GM23338 (cell line): Measurements from ENCODE around the gene CPLX1. TPM values are rescaled to one million over a fixed set of nuclear protein-coding genes. Genes with fewer than 3 reads are reported as not detected.

ENCODE experiments used
- ATAC-seq: fragments of 200-7000 bp; cut with Tn5 transposase; 3 replicates; pipeline ENCODE4 v1.9.1; 2020
- DNase-seq: peaks from one replicate; pipeline ENCODE4 v3.0.0-alpha.2; 2015; ENCODE audit warnings: low spot score
- H2AFZ ChIP-seq: fragments of 200-600 bp; sonication (generic); 2 replicates; pipeline ENCODE4 v1.8.0; 2016; ENCODE audit warnings: antibody characterized with exemption, mild to moderate bottlenecking, moderate library complexity
- H3F3A ChIP-seq: fragments of 200-600 bp; sonication (generic); replicated peaks from 2 replicates; pipeline ENCODE4 v1.8.0; 2017; ENCODE audit warnings: antibody characterized with exemption, mixed run types, low read depth
- H3K27ac ChIP-seq: fragments of 200-600 bp; sonication (generic); 2 replicates; pipeline ENCODE4 v1.6.1; 2016; ENCODE audit warnings: low read depth
- H3K27me3 ChIP-seq: fragments of 200-600 bp; sonication (generic); 2 replicates; pipeline ENCODE4 v1.8.0; 2016; ENCODE audit warnings: mild to moderate bottlenecking, mixed run types, moderate library complexity; ENCODE audit not compliant: insufficient read depth
- H3K36me3 ChIP-seq: fragments of 200-600 bp; sonication (generic); 2 replicates; pipeline ENCODE4 v1.8.0; 2016; ENCODE audit warnings: mild to moderate bottlenecking; ENCODE audit not compliant: insufficient read depth
- H3K4me1 ChIP-seq: fragments of 200-600 bp; sonication (generic); 2 replicates; pipeline ENCODE4 v1.8.0; 2016; ENCODE audit warnings: mild to moderate bottlenecking, moderate library complexity; ENCODE audit not compliant: insufficient read depth
- H3K4me2 ChIP-seq: fragments of 200-600 bp; sonication (generic); 2 replicates; pipeline ENCODE4 v1.7.1; 2017; ENCODE audit warnings: mixed run types
- H3K4me3 ChIP-seq: fragments of 200-600 bp; sonication (generic); 2 replicates; pipeline ENCODE4 v1.6.1; 2016; ENCODE audit warnings: mixed run types
- H3K79me2 ChIP-seq: fragments of 200-600 bp; sonication (generic); replicated peaks from 2 replicates; pipeline ENCODE4 v1.8.0; 2017; ENCODE audit warnings: mild to moderate bottlenecking; ENCODE audit not compliant: insufficient read depth
- H3K9me2 ChIP-seq: fragments of 200-600 bp; sonication (generic); 2 replicates; pipeline ENCODE4 v1.8.0; 2017; ENCODE audit not compliant: insufficient read depth
- H4K20me1 ChIP-seq: fragments of 200-600 bp; sonication (generic); replicated peaks from 2 replicates; pipeline ENCODE4 v1.8.0; 2017; ENCODE audit warnings: mild to moderate bottlenecking; ENCODE audit not compliant: insufficient read depth
- H3K27ac Mint-ChIP-seq: 2 replicates; pipeline ENCODE4 v1.8.0; 2020; ENCODE audit warnings: inconsistent platforms, mild to moderate bottlenecking, moderate library complexity, mixed read lengths
- H3K27me3 Mint-ChIP-seq: 3 replicates; pipeline ENCODE4 v1.8.0; 2022; ENCODE audit warnings: low read depth, mild to moderate bottlenecking, moderate library complexity, mixed read lengths, inconsistent platforms; ENCODE audit not compliant: insufficient read depth, poor library complexity
- H3K36me3 Mint-ChIP-seq: 3 replicates; pipeline ENCODE4 v1.8.0; 2021; ENCODE audit warnings: low read depth, mild to moderate bottlenecking, inconsistent platforms, moderate library complexity, mixed read lengths
- H3K4me1 Mint-ChIP-seq: 3 replicates; pipeline ENCODE4 v1.8.0; 2020; ENCODE audit warnings: mild to moderate bottlenecking, inconsistent platforms, mixed read lengths
- H3K4me3 Mint-ChIP-seq: 3 replicates; pipeline ENCODE4 v1.8.0; 2021; ENCODE audit warnings: moderate library complexity, mild to moderate bottlenecking, inconsistent platforms, mixed read lengths
- H3K9me3 Mint-ChIP-seq: 3 replicates; pipeline ENCODE4 v1.8.0; 2020; ENCODE audit warnings: moderate library complexity, mild to moderate bottlenecking, inconsistent platforms, mixed read lengths
- CREB1 ChIP-seq: fragments of 250-450 bp; sonication (Bioruptor Pico); IDR thresholded peaks from 2 replicates; pipeline ENCODE4 v1.5.0; 2020; ENCODE audit warnings: low read depth, mild to moderate bottlenecking, moderate library complexity
- CTCF ChIP-seq, 2 experiments: fragments of 200-600 bp in 1 of 2; sonication (generic) in 1 of 2; conservative IDR thresholded peaks; 2 replicates each; pipeline versions ENCODE4 v1.5.1 to v1.6.1; 2016 to 2017; ENCODE audit warnings: antibody characterized with exemption in 2 of 2, low read depth in 2 of 2, mild to moderate bottlenecking in 2 of 2, moderate library complexity in 1 of 2
- EZH2 ChIP-seq: fragments of 200-600 bp; sonication (generic); IDR thresholded peaks from one replicate; pipeline ENCODE4 v1.8.0; 2017; ENCODE audit warnings: antibody characterized with exemption, mild to moderate bottlenecking, low read depth; ENCODE audit not compliant: unreplicated experiment
- EZH2phosphoT487 ChIP-seq: fragments of 200-600 bp; sonication (generic); IDR thresholded peaks from one replicate; pipeline ENCODE4 v1.8.1; 2018; ENCODE audit warnings: antibody characterized with exemption; ENCODE audit not compliant: unreplicated experiment
- JUNB ChIP-seq: IDR thresholded peaks from one replicate; pipeline ENCODE4 v1.6.1; 2016; ENCODE audit warnings: antibody characterized with exemption; ENCODE audit not compliant: unreplicated experiment
- NANOG ChIP-seq: IDR thresholded peaks from 2 replicates; pipeline ENCODE4 v1.6.1; 2016; ENCODE audit warnings: antibody characterized with exemption, borderline replicate concordance
- ZNF114 ChIP-seq: fragments of 250-450 bp; sonication (Bioruptor Pico); IDR thresholded peaks from 2 replicates; pipeline ENCODE4 v1.5.0; 2020; ENCODE audit warnings: mild to moderate bottlenecking, moderate library complexity
- ZNF331 ChIP-seq: fragments of 250-450 bp; sonication (Bioruptor Pico); IDR thresholded peaks from 2 replicates; pipeline ENCODE4 v1.5.0; 2020; ENCODE audit warnings: low read depth, mild to moderate bottlenecking, moderate library complexity
- ZNF462 ChIP-seq: fragments of 250-450 bp; sonication (Bioruptor Pico); IDR thresholded peaks from 2 replicates; pipeline ENCODE4 v1.5.0; 2020; ENCODE audit warnings: mild to moderate bottlenecking, moderate library complexity
- polyA plus RNA-seq: library from polyadenylated mRNA; unstranded; fragments of >200 nt; fragmentation: Nextera tagmentation; extraction: Ambion mirVana; gene quantifications from 2 replicates; pipeline ENCODE4 v1.2.1, GENCODE V29; 2016
- total RNA-seq: library from RNA; depleted of rRNA; stranded (reverse); fragments of >200 nt; shearing (Covaris generic); gene quantifications from 2 replicates; pipeline ENCODE4 v1.2.3, GENCODE V29; 2014

CPLX1 gene
- total and polyA plus RNA-seq, 2 experiments from 2014 or later: 0.86 to 0.97 TPM

- no peak for TF ChIP-seq ZNF462 (CRISPR knock-in tag)
- TF ChIP-seq CREB1: no peak
- TF ChIP-seq CTCF (conservative IDR thresholded peaks at IDR 0.05; ENCODE audit: low read depth in 2 of 2): no peak
- no peak for TF ChIP-seq ZNF331 (CRISPR knock-in tag)
- TF ChIP-seq EZH2phosphoT487: no peak
Measured at GRCh38 chr4:874971-875817, 49.3 kb upstream of the CPLX1 start (continued).

GRCh38 chr4:874056-874455 is 48.1 kb upstream of the CPLX1 start:
- H3K4me3 Mint-ChIP-seq: no peak overlapping the region
- 0 out of 3 replicates have a peak, but pooled peaks cover 1% of the 10 kb centered on the region for H3K9me3 Mint-ChIP-seq
- Histone ChIP-seq H3K27ac (no peak overlapping the region), H3K9me2 (no peaks in the 10 kb centered on the region), H3K27me3 (no peaks in the 10 kb centered on the region), H3K4me3 (no peak overlapping the region), H2AFZ (no peak overlapping the region), H4K20me1 (0 out of 2 replicates have a peak, but pooled peaks cover 3% of the 10 kb centered on the region), H3K79me2 (no peaks in the 10 kb centered on the region), H3K4me1 (no peaks in the 10 kb centered on the region), H3K36me3 (no peaks in the 10 kb centered on the region), H3K4me2 (no peak overlapping the region), H3F3A (peaks cover 14% of the 10 kb centered on the region)
- no peak overlapping the region for H3K27ac Mint-ChIP-seq
- ATAC-seq (no peak), DNase-seq (no peak)
- H3K4me1 Mint-ChIP-seq: no peaks in the 10 kb centered on the region; the same call in 2 of the 3 replicates
- peaks cover 5% of the 10 kb centered on the region for H3K27me3 Mint-ChIP-seq
- peaks cover 45% of the 10 kb centered on the region for H3K36me3 Mint-ChIP-seq
- TF ChIP-seq JUNB: no peak
- TF ChIP-seq ZNF114 (CRISPR knock-in tag): no peak
- TF ChIP-seq EZH2: no peak
- no peak for TF ChIP-seq NANOG
